ENCODE results near the gene EXOC6B.
"Not testable (repeated sequence)": the region's sequence is repeated elsewhere in the genome, so short reads cannot be mapped to it uniquely, and the experiment has no call there.

EXOC6B gene

GRCh38 chr2:72641221-72641620 is 184.6 kb downstream of the EXOC6B start:
- H3K36me3 ChIP-seq (ENCODE audit: control insufficient read depth in 2 of 2, insufficient read depth in 2 of 2, low read length in 2 of 2); H3K27me3 ChIP-seq (ENCODE audit: control insufficient read depth in 1 of 2, insufficient read depth in 2 of 2, low read length in 2 of 2); H3K9ac ChIP-seq (ENCODE audit: low read length in 2 of 2); H3K4me3 ChIP-seq (ENCODE audit: low read length in 2 of 2); H3K9me3 ChIP-seq (ENCODE audit: control insufficient read depth in 2 of 2, low read length in 2 of 2); H3K27ac ChIP-seq (ENCODE audit: low read length); H3K4me1 ChIP-seq (ENCODE audit: control insufficient read depth, insufficient read depth, low read length): not testable (repeated sequence)

GRCh38 chr2:72638600-72639211 is 187.1 kb downstream of the EXOC6B start:
- no peak overlapping the region for H3K4me3 ChIP-seq (ENCODE audit: low read length in 2 of 2)
- H3K9ac ChIP-seq (ENCODE audit: low read length in 2 of 2): no peak overlapping the region
- no peaks in the 10 kb centered on the region for H3K36me3 ChIP-seq (ENCODE audit: control insufficient read depth in 2 of 2, insufficient read depth in 2 of 2, low read length in 2 of 2)
- H3K27ac ChIP-seq (ENCODE audit: low read length): no peak overlapping the region
- no peaks in the 10 kb centered on the region for H3K27me3 ChIP-seq (ENCODE audit: control insufficient read depth in 1 of 2, insufficient read depth in 2 of 2, low read length in 2 of 2)
- no peaks in the 10 kb centered on the region for H3K4me1 ChIP-seq (ENCODE audit: control insufficient read depth, insufficient read depth, low read length)
- no peaks in the 10 kb centered on the region for H3K9me3 ChIP-seq (ENCODE audit: control insufficient read depth in 2 of 2, low read length in 2 of 2)

- H3K27ac ChIP-seq (ENCODE audit: low read length): no peak overlapping the region
- no peak overlapping the region for H3K9ac ChIP-seq (ENCODE audit: low read length in 2 of 2)
- no peaks in the 10 kb centered on the region for H3K4me1 ChIP-seq (ENCODE audit: control insufficient read depth, insufficient read depth, low read length)
- H3K9me3 ChIP-seq (ENCODE audit: control insufficient read depth in 2 of 2, low read length in 2 of 2): no peaks in the 10 kb centered on the region
- no peak overlapping the region for H3K4me3 ChIP-seq (ENCODE audit: low read length in 2 of 2)
- H3K27me3 ChIP-seq (ENCODE audit: control insufficient read depth in 1 of 2, insufficient read depth in 2 of 2, low read length in 2 of 2): no peaks in the 10 kb centered on the region
- no peaks in the 10 kb centered on the region for H3K36me3 ChIP-seq (ENCODE audit: control insufficient read depth in 2 of 2, insufficient read depth in 2 of 2, low read length in 2 of 2)
Measured at GRCh38 chr2:72636210-72636609, 189.6 kb downstream of the EXOC6B start.

- no peaks in the 10 kb centered on the region for H3K9me3 ChIP-seq (ENCODE audit: control insufficient read depth in 2 of 2, low read length in 2 of 2)
Measured at GRCh38 chr2:72630767-72631166, 195.1 kb downstream of the EXOC6B start.

GRCh38 chr2:72629062-72629461 is 196.8 kb downstream of the EXOC6B start:
- no peak overlapping the region for H3K4me3 ChIP-seq (ENCODE audit: low read length in 2 of 2)
- H3K27ac ChIP-seq (ENCODE audit: low read length): no peak overlapping the region
- H3K36me3 ChIP-seq (ENCODE audit: control insufficient read depth in 2 of 2, insufficient read depth in 2 of 2, low read length in 2 of 2): no peaks in the 10 kb centered on the region
- H3K27me3 ChIP-seq (ENCODE audit: control insufficient read depth in 1 of 2, insufficient read depth in 2 of 2, low read length in 2 of 2): no peaks in the 10 kb centered on the region
- no peaks in the 10 kb centered on the region for H3K4me1 ChIP-seq (ENCODE audit: control insufficient read depth, insufficient read depth, low read length)
- no peak overlapping the region for H3K9ac ChIP-seq (ENCODE audit: low read length in 2 of 2)
- no peaks in the 10 kb centered on the region for H3K9me3 ChIP-seq (ENCODE audit: control insufficient read depth in 2 of 2, low read length in 2 of 2)

More at GRCh38 chr2:72630767-72631166, 195.1 kb downstream of the EXOC6B start:
- Histone ChIP-seq H3K4me3 (ENCODE audit: low read length in 2 of 2) (no peak overlapping the region), H3K27ac (ENCODE audit: low read length) (no peak overlapping the region), H3K36me3 (ENCODE audit: control insufficient read depth in 2 of 2, insufficient read depth in 2 of 2, low read length in 2 of 2) (no peaks in the 10 kb centered on the region), H3K27me3 (ENCODE audit: control insufficient read depth in 1 of 2, insufficient read depth in 2 of 2, low read length in 2 of 2) (no peaks in the 10 kb centered on the region), H3K9ac (ENCODE audit: low read length in 2 of 2) (no peak overlapping the region), H3K4me1 (ENCODE audit: control insufficient read depth, insufficient read depth, low read length) (no peaks in the 10 kb centered on the region)

- Histone ChIP-seq H3K4me3 (ENCODE audit: low read length in 2 of 2) (no peak overlapping the region), H3K36me3 (ENCODE audit: control insufficient read depth in 2 of 2, insufficient read depth in 2 of 2, low read length in 2 of 2) (no peaks in the 10 kb centered on the region), H3K27ac (ENCODE audit: low read length) (no peak overlapping the region), H3K27me3 (ENCODE audit: control insufficient read depth in 1 of 2, insufficient read depth in 2 of 2, low read length in 2 of 2) (no peaks in the 10 kb centered on the region), H3K9me3 (ENCODE audit: control insufficient read depth in 2 of 2, low read length in 2 of 2) (no peaks in the 10 kb centered on the region), H3K9ac (ENCODE audit: low read length in 2 of 2) (no peak overlapping the region), H3K4me1 (ENCODE audit: control insufficient read depth, insufficient read depth, low read length) (no peaks in the 10 kb centered on the region)
Measured at GRCh38 chr2:72627083-72627482, 198.8 kb downstream of the EXOC6B start.

- Histone ChIP-seq H3K27ac (ENCODE audit: low read length) (no peak overlapping the region), H3K27me3 (ENCODE audit: control insufficient read depth in 1 of 2, insufficient read depth in 2 of 2, low read length in 2 of 2) (no peaks in the 10 kb centered on the region), H3K9me3 (ENCODE audit: control insufficient read depth in 2 of 2, low read length in 2 of 2) (no peaks in the 10 kb centered on the region), H3K4me1 (ENCODE audit: control insufficient read depth, insufficient read depth, low read length) (no peaks in the 10 kb centered on the region), H3K9ac (ENCODE audit: low read length in 2 of 2) (no peak overlapping the region), H3K4me3 (ENCODE audit: low read length in 2 of 2) (no peak overlapping the region), H3K36me3 (ENCODE audit: control insufficient read depth in 2 of 2, insufficient read depth in 2 of 2, low read length in 2 of 2) (no peaks in the 10 kb centered on the region)
Measured at GRCh38 chr2:72625366-72625765, 200.5 kb downstream of the EXOC6B start.

- H3K27ac ChIP-seq (ENCODE audit: low read length): no peak overlapping the region
- H3K4me3 ChIP-seq (ENCODE audit: low read length in 2 of 2): no peak overlapping the region
- H3K9me3 ChIP-seq (ENCODE audit: control insufficient read depth in 2 of 2, low read length in 2 of 2): no peaks in the 10 kb centered on the region
- no peaks in the 10 kb centered on the region for H3K27me3 ChIP-seq (ENCODE audit: control insufficient read depth in 1 of 2, insufficient read depth in 2 of 2, low read length in 2 of 2)
- no peak overlapping the region for H3K9ac ChIP-seq (ENCODE audit: low read length in 2 of 2)
- no peaks in the 10 kb centered on the region for H3K4me1 ChIP-seq (ENCODE audit: control insufficient read depth, insufficient read depth, low read length)
- no peaks in the 10 kb centered on the region for H3K36me3 ChIP-seq (ENCODE audit: control insufficient read depth in 2 of 2, insufficient read depth in 2 of 2, low read length in 2 of 2)
Measured at GRCh38 chr2:72623481-72623880, 202.4 kb downstream of the EXOC6B start.

GRCh38 chr2:72619626-72620025 is 206.2 kb downstream of the EXOC6B start:
- Histone ChIP-seq H3K36me3 (ENCODE audit: control insufficient read depth in 2 of 2, insufficient read depth in 2 of 2, low read length in 2 of 2) (no peaks in the 10 kb centered on the region), H3K4me1 (ENCODE audit: control insufficient read depth, insufficient read depth, low read length) (no peaks in the 10 kb centered on the region), H3K27ac (ENCODE audit: low read length) (no peak overlapping the region), H3K27me3 (ENCODE audit: control insufficient read depth in 1 of 2, insufficient read depth in 2 of 2, low read length in 2 of 2) (no peaks in the 10 kb centered on the region), H3K4me3 (ENCODE audit: low read length in 2 of 2) (no peak overlapping the region), H3K9me3 (ENCODE audit: control insufficient read depth in 2 of 2, low read length in 2 of 2) (no peaks in the 10 kb centered on the region), H3K9ac (ENCODE audit: low read length in 2 of 2) (no peak overlapping the region)

- no peaks in the 10 kb centered on the region for H3K36me3 ChIP-seq (ENCODE audit: control insufficient read depth in 2 of 2, insufficient read depth in 2 of 2, low read length in 2 of 2)
- no peaks in the 10 kb centered on the region for H3K9me3 ChIP-seq (ENCODE audit: control insufficient read depth in 2 of 2, low read length in 2 of 2)
- no peaks in the 10 kb centered on the region for H3K4me1 ChIP-seq (ENCODE audit: control insufficient read depth, insufficient read depth, low read length)
- H3K27ac ChIP-seq (ENCODE audit: low read length): no peak overlapping the region
- no peaks in the 10 kb centered on the region for H3K27me3 ChIP-seq (ENCODE audit: control insufficient read depth in 1 of 2, insufficient read depth in 2 of 2, low read length in 2 of 2)
- no peak overlapping the region for H3K4me3 ChIP-seq (ENCODE audit: low read length in 2 of 2)
- H3K9ac ChIP-seq (ENCODE audit: low read length in 2 of 2): no peak overlapping the region
Measured at GRCh38 chr2:72613931-72614330, 211.9 kb downstream of the EXOC6B start.

GRCh38 chr2:72612614-72613160 is 213.1 kb downstream of the EXOC6B start:
- H3K27me3 ChIP-seq (ENCODE audit: control insufficient read depth in 1 of 2, insufficient read depth in 2 of 2, low read length in 2 of 2): no peaks in the 10 kb centered on the region
- H3K4me3 ChIP-seq (ENCODE audit: low read length in 2 of 2): no peak overlapping the region
- no peaks in the 10 kb centered on the region for H3K9me3 ChIP-seq (ENCODE audit: control insufficient read depth in 2 of 2, low read length in 2 of 2)
- no peak overlapping the region for H3K9ac ChIP-seq (ENCODE audit: low read length in 2 of 2)
- no peaks in the 10 kb centered on the region for H3K36me3 ChIP-seq (ENCODE audit: control insufficient read depth in 2 of 2, insufficient read depth in 2 of 2, low read length in 2 of 2)
- no peaks in the 10 kb centered on the region for H3K4me1 ChIP-seq (ENCODE audit: control insufficient read depth, insufficient read depth, low read length)
- no peak overlapping the region for H3K27ac ChIP-seq (ENCODE audit: low read length)

Data from stomach smooth muscle (tissue), 2 donors.